Heart left ventricle (tissue), 16 donors: ENCODE measurements around the gene RIMOC1. TPM values are rescaled to one million over a fixed set of nuclear protein-coding genes. Genes with fewer than 3 reads are reported as not detected.

Source experiments
- ATAC-seq, 4 donors: fragments of 200-7000 bp; cut with Tn5 transposase; one replicate each; pipeline ENCODE4 v1.9.1; 2020 to 2022; ENCODE audit warnings: moderate library complexity in 4 of 4, mild to moderate bottlenecking in 3 of 4, moderate number of reproducible peaks in 1 of 4
- DNase-seq, 5 donors: peaks; one replicate each; pipeline ENCODE4 v3.0.0-alpha.2; 2020
- H3K27ac ChIP-seq, 12 donors: fragments of 200-600 bp; sonication (generic) in 4 of 12; one replicate each; pipeline versions ENCODE4 v1.5.0 to v1.8.0; 2016 to 2022; ENCODE audit warnings: mild to moderate bottlenecking in 2 of 12
- H3K27me3 ChIP-seq, 9 donors: fragments of 200-600 bp; sonication (generic) in 2 of 9; one replicate each; pipeline versions ENCODE4 v1.5.1 to v1.8.0; 2016 to 2022; ENCODE audit warnings: mild to moderate bottlenecking in 3 of 9
- H3K36me3 ChIP-seq, 9 donors: fragments of 200-600 bp; sonication (generic) in 2 of 9; one replicate each; pipeline versions ENCODE4 v1.5.0 to v1.8.0; 2018 to 2022; ENCODE audit warnings: mild to moderate bottlenecking in 2 of 9
- H3K4me1 ChIP-seq, 12 donors: fragments of 200-600 bp; sonication (generic) in 4 of 12; one replicate each; pipeline versions ENCODE4 v1.5.0 to v1.8.0; 2016 to 2022; ENCODE audit warnings: mild to moderate bottlenecking in 3 of 12
- H3K4me3 ChIP-seq, 12 donors: fragments of 200-600 bp; sonication (generic) in 4 of 12; one replicate each; pipeline versions ENCODE4 v1.5.0 to v1.8.0; 2017 to 2022; ENCODE audit warnings: mild to moderate bottlenecking in 9 of 12, moderate library complexity in 4 of 12
- H3K9me3 ChIP-seq, 12 donors: fragments of 200-600 bp; sonication (generic) in 4 of 12; one replicate each; pipeline versions ENCODE4 v1.5.0 to v1.8.0; 2016 to 2022; ENCODE audit warnings: mild to moderate bottlenecking in 1 of 12
- POLR2A ChIP-seq, 2 donors: fragments of 450-650 bp; IDR thresholded peaks; one replicate each; pipeline ENCODE4 v1.6.1; 2017; ENCODE audit warnings: antibody characterized with exemption in 2 of 2, mild to moderate bottlenecking in 2 of 2, moderate library complexity in 2 of 2
- WGBS, 4 donors: extraction: QIAGEN DNeasy Blood & Tissue Kit in 2 of 4; methylation state at CpG; one replicate each; pipeline versions ENCODE4 v1.1.5 to v1.1.7; 2013 to 2018; 5-methylcytosine and 5-hydroxymethylcytosine counted together
- intact Hi-C, 10 donors: fragments of 100-400 bp; cut with DNase I; formaldehyde crosslinking; loops; one replicate each; pipeline versions ENCODE4 v1.11.1 to v1.14.2; 2022
- long read RNA-seq, 3 donors: library from polyadenylated mRNA; unstranded; transcript quantifications; one replicate each; pipeline ENCODE4 v2.0.0, GENCODE V29; 2020 to 2021
- polyA plus RNA-seq, 2 donors: library from polyadenylated mRNA; stranded (reverse); fragments of 200-250 nt; gene quantifications; one replicate each; pipeline ENCODE4 v1.2.3, GENCODE V29; 2013
- total RNA-seq, 9 donors: library from RNA; depleted of rRNA in 2 of 9; stranded (reverse); fragments of >200 nt in 2 of 9; fragmentation: NEBNext Ultra II Directional in 3 of 9; extraction: Animal tissue kit (Norgen Biotek cat#: 25700) in 3 of 9; gene quantifications; one replicate each; pipeline versions ENCODE4 v1.1.0 to v1.2.4, GENCODE V29; 2016 to 2023
- TF ChIP-seq, protein P1 (sequence below), 12 donors: fragments of 200-600 bp; sonication (generic) in 4 of 12; IDR thresholded peaks; one replicate each; pipeline versions ENCODE4 v1.5.0 to v1.8.0; 2018 to 2022; ENCODE audit warnings: antibody characterized with exemption in 12 of 12, mild to moderate bottlenecking in 5 of 12
- donor health status: ischemic (EF 13 %, LVEDD 7.1; RV severe dilation, severe dysfunction).
- donor health status: healthy with polysubstance abuse.
- donor health status: DM: no; HTN: yes; CAD: no.
- donor health status: DM: no; HTN: no; CAD: no.
- donor health status: ischemic (EF 25% LVEDD 6.9; RV normal size, moderate dysfunction).
- donor health status: ischemic (EF 25% LVEDD 5.7; RV mildly dilated, moderate dysfunction).
- donor health status: healthy.
- donor health status: DM: yes; HTN: yes; CAD: no.
- donor health status: ischemic (EF 35%, LVEDD 5.7; RV mildly dilated, moderate dysfunction).
- donor health status: nonischemic (EF 11% LVEDD 7.7; RV severe dilation, severe dysfunction).
- donor health status: DM: yes; HTN: yes; CAD: no.
- donor health status: PGD.
- donor health status: ischemic (EF 29% LVEDD 5.4; RV normal size, mild dysfunction).
- donor health status: nonischemic (EF 23%, LVEDD 6.1; RV moderate dilation, normal function).

Gene RIMOC1
- total RNA-seq (10 to 100 TPM in 8 of 9 donors, 1 to 10 TPM in 1; 7.6 to 24.0 (median 17.7) TPM), polyA plus RNA-seq (10 to 100 TPM in 1 of 2 donors, 1 to 10 TPM in 1; 4.4 to 10.8 TPM)
- long read RNA-seq, donor 1, full-length matches to known transcripts = 1 of 3 reads
- long read RNA-seq, donor 1, partial matches to known transcripts = 0 of 3 reads
- long read RNA-seq, donor 1, other reads (novel, unspliced or antisense) = 2 of 3 reads
- long read RNA-seq, donor 2, full-length matches to known transcripts = 5 of 7 reads
- long read RNA-seq, donor 2, partial matches to known transcripts = 0 of 7 reads
- long read RNA-seq, donor 2, other reads (novel, unspliced or antisense) = 2 of 7 reads
- long read RNA-seq, donor 3, full-length matches to known transcripts = 1 of 1 reads
- long read RNA-seq, donor 3, partial matches to known transcripts = 0 of 1 reads
- long read RNA-seq, donor 3, other reads (novel, unspliced or antisense) = 0 of 1 reads

- peak; percentile 99 for ATAC-seq
- DNase-seq = peak; percentile 99
- 0 to 1% (median 0%) methylated on average over 32 to 55 of the region's 55 CpGs for WGBS, 4 donors
- Histone ChIP-seq H3K4me3 (peak within 1 kb of the TSS; percentile 45 to 90 (median 77)), H3K27ac (peak within 1 kb of the TSS; percentile 76 to 92 (median 88)), H3K4me1 (peaks cover 3 to 47% (median 26%) of the 10 kb centered on the region in 12 donors), H3K36me3 (peaks cover 0 to 30% (median 17%) of the 10 kb centered on the region in 9 donors), H3K9me3 (no peaks in the 10 kb centered on the region), H3K27me3 (no peaks in the 10 kb centered on the region)
- TF ChIP-seq, protein P1, sequence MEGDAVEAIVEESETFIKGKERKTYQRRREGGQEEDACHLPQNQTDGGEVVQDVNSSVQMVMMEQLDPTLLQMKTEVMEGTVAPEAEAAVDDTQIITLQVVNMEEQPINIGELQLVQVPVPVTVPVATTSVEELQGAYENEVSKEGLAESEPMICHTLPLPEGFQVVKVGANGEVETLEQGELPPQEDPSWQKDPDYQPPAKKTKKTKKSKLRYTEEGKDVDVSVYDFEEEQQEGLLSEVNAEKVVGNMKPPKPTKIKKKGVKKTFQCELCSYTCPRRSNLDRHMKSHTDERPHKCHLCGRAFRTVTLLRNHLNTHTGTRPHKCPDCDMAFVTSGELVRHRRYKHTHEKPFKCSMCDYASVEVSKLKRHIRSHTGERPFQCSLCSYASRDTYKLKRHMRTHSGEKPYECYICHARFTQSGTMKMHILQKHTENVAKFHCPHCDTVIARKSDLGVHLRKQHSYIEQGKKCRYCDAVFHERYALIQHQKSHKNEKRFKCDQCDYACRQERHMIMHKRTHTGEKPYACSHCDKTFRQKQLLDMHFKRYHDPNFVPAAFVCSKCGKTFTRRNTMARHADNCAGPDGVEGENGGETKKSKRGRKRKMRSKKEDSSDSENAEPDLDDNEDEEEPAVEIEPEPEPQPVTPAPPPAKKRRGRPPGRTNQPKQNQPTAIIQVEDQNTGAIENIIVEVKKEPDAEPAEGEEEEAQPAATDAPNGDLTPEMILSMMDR (IDR thresholded peaks at IDR 0.05) = no peak
- TF ChIP-seq POLR2A (IDR thresholded peaks at IDR 0.05) = peak in 1 of 2 donors; percentile 63
- intact Hi-C loops = loop anchor here in 7 of 10 donors (1.0 to 2.0 kb wide), 6 partner anchors 20 to 35 kb away; partner anchors contain the start of genes FBXO4 (in 4 of the 7) and OXCT1 (in 3 of the 7)
These were observed at the start of gene RIMOC1 for GRCh38 chr5:41903892-41904799. Gene RIMOC1, plus strand, starts transcription at chr5:41904344. Its CDS starts 24 bp downstream, at chr5:41904368.

DNA sequence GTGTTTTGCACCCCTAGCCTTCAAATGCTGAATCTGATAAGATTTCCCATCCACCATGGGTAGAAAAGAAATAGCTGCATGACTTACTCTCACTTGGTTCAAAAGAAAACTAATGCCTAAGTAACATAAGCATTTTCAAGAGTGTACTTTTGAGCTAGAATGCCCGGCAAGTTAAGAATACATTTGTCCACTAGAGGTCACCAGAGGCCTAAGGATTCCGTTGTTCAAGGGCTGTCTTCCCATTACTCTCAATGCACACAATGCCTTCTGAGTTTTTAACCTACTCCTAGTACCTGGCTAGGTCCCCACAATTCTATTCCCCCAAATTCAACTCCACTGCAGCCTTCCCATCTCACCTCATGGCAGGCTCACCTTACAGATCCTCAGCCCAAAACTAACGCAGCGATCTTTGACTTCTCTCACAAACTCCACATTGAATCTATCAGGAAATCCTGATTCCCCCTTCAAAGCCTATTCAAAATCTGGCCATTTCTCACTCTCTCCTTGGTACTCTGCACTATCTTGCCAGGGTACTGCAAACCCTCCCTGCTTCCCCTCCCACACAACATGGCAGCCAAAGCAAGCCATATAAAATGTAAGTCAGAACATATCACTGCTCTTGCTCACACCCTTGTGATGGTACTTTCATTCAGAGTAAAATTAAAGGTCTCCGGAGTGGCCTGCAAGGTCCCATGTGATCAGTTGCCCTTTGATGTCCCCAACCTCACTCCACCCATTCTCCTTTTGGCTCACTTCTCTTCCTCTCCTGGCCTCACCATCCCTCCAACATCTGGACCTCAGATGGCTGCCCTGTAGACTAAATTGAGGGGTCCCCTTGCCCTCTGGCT is 47.3 kb upstream of the RIMOC1 start:
- H3K9me3 ChIP-seq = no peaks in the 10 kb centered on the region
- no peak overlapping the region for H3K4me3 ChIP-seq
- H3K4me1 ChIP-seq = peaks cover 0 to 6% (median 0%) of the 10 kb centered on the region in 12 donors
- DNase-seq (peak in 2 of 5 donors; percentile 46 to 51), ATAC-seq (peak; percentile 78 to 85 (median 84))
- H3K27ac ChIP-seq = no peak overlapping the region
- TF ChIP-seq POLR2A (IDR thresholded peaks at IDR 0.05) = no peak
- TF ChIP-seq, protein P1 (IDR thresholded peaks at IDR 0.05) = peak; percentile 72 to 85 (median 78)
- intact Hi-C loops = loop anchor here (2.0 to 10.0 kb wide), 19 partner anchors 55 to 1038 kb away; partner anchors contain the start of gene FBXO4 (in 3 of the 10)
- no peaks in the 10 kb centered on the region for H3K27me3 ChIP-seq
- H3K36me3 ChIP-seq = peaks cover 0 to 92% (median 64%) of the 10 kb centered on the region in 9 donors
- 42 to 47% (median 44%) methylated on average over 5 of the region's 5 CpGs for WGBS, 4 donors

- Histone ChIP-seq H3K27ac (no peak overlapping the region), H3K4me3 (no peak overlapping the region), H3K9me3 (no peaks in the 10 kb centered on the region), H3K36me3 (peaks cover 0 to 90% (median 57%) of the 10 kb centered on the region in 9 donors), H3K27me3 (no peaks in the 10 kb centered on the region), H3K4me1 (peaks cover 0 to 6% (median 0%) of the 10 kb centered on the region in 12 donors)
- TF ChIP-seq, protein P1 (IDR thresholded peaks at IDR 0.05) = no peak
- TF ChIP-seq POLR2A (IDR thresholded peaks at IDR 0.05) = no peak
- DNase-seq (no peak), ATAC-seq (no peak)
- WGBS, 4 donors = 90 to 100% (median 96%) methylated on average over 1 of the region's 1 CpG
- intact Hi-C loops = loop anchor here (2.0 to 10.0 kb wide), 19 partner anchors 54 to 1037 kb away; partner anchors contain the start of gene FBXO4 (in 3 of the 10)
These were observed 46.2 kb upstream of the RIMOC1 start for GRCh38 chr5:41857989-41858388.
